GM10266 (cell line): ENCODE data around the gene GSK3A.

Source experiments
- DNase-seq: peaks from one replicate; pipeline ENCODE4 v3.0.0; 2012; ENCODE audit errors: extremely low spot score
- CTCF ChIP-seq: IDR thresholded peaks from 2 replicates; pipeline ENCODE4 v1.5.1; 2012; ENCODE audit warnings: mild to moderate bottlenecking, low read depth; ENCODE audit not compliant: control insufficient read depth, insufficient read depth; ENCODE audit errors: missing control alignments

The GSK3A gene

DNA sequence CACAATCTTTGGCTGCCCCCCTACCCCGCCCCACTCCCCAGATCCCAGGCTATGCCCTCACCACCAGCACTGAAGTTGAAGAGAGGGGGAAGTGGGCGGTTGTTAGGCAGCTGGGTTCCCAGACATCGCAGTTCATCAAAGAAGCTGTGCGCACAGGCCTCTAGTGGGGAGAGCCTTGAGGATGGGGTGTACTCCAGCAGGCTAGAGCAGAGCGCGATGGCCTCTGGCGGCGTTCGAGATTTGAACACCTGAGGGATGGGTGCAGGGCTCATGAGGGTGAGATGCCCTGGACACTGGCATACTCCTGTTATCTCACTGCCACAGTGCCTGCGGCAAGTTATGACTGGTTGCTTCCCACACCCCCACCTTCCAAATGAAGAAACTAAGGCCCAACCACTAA, 10.0 kb downstream of the GSK3A start:
- no peak for TF ChIP-seq CTCF
- DNase-seq: no peak

DNA sequence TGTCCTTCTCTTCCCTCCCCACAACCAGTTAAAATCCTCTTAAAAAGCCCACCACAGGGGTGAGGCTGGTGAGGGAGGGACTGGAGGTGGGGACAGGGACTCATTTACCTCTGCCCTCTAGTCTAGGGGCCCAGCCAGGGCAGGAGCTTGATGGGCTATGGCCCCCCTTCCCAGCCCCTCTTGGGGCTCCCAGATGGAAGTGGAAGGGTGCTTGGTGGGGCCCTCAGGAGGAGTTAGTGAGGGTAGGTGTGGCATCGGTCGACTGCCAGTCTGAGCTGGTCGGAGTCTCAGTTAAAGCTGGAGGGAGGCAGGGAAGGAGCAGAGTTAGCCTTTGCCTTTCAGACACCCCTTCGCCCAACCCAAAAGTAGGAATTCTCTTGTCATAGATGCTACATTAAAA, 11.8 kb downstream of the GSK3A start:
- no peak for TF ChIP-seq CTCF
- no peak for DNase-seq

DNA sequence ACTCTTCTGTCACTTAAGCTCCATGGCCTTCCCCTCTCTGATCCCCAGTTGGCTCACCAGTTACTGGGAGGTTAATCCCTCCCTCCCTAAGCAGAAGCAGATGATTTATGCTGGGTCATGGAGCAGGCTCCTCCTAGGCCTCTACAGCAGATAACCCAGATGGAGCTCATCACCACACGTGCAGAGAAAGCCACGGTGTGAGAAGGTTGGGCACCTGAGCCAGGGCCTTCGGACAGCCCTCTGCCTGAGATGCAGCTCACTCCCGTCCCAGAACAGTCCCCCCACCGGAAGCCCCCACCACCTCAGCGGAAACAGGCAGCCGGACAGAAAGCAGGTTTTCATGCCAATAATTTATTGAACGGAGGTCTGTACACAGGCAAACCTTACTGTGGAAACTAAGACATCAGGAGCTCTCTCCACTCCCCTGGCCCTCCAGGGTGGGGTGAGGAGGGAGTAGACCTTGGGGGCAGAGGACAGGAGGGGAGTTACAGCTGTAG, 12.5 kb downstream of the GSK3A start:
- no peak for DNase-seq
- TF ChIP-seq CTCF: no peak

GRCh38 chr19:42229301-42229854, 13.0 kb downstream of the GSK3A start:
- DNase-seq: no peak
- no peak for TF ChIP-seq CTCF

DNA sequence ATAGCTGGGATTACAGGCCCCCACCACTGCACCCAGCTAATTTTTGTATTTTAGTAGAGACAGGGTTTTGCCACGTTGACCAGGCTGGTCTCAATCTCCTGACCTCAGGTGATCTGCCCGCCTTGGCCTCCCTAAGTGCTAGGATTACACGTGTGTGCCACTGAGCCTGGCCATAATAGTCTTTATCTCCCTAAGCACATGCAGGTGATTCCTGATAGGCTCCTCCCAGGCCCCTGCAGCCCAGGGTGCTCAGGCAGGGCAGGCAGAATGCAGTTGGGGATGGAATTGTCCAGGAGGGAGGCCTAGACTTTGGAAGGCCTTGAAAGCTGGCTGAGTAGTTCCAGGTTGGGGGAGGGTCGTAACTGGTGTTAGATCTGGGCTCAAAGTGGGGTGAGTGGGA, 13.8 kb downstream of the GSK3A start:
- DNase-seq: no peak
- no peak for TF ChIP-seq CTCF

DNA sequence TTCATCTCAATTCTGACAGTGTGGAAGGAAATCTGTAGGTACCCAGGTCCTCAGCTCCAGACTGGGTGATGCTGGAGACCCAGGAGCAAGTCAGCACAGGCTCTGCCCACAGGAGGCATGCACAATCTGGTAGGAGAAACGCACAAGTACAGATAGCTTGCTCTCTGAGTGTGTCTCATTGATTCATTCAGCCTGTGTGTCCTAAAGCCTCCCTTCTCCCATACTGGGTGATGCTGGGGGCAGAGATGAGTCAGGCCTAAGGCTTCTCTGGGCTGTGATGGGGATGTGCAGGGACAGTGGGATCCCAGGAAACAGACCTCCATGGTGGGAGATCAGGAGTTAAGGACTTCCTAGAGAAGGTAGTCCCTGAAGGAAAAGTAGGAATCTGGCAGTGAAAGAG, 15.5 kb downstream of the GSK3A start:
- TF ChIP-seq CTCF: no peak
- no peak for DNase-seq

- DNase-seq: no peak
- no peak for TF ChIP-seq CTCF
Observed at GRCh38 chr19:42225718-42226292, 16.6 kb downstream of the GSK3A start.
